Measurements from ENCODE around the gene KLK6. TPM values are rescaled to one million over a fixed set of nuclear protein-coding genes. Genes with fewer than 3 reads are reported as not detected.

The KLK6 gene
- total RNA-seq, 3 donors from 2014 or later, result 0.98 to 14.8 TPM; not detected in 1

- DNase-seq (ENCODE audit: low spot score in 2 of 2), result no peak
- H3K36me3 ChIP-seq, result no peaks in the 10 kb centered on the region
- TF ChIP-seq CTCF (IDR thresholded peaks at IDR 0.05) (no peak), POLR2AphosphoS5 (IDR thresholded peaks at IDR 0.05) (no peak), POLR2A (IDR thresholded peaks at IDR 0.05) (no peak)
- no peaks in the 10 kb centered on the region for H3K9me3 ChIP-seq
- peaks cover 0 to 9% of the 10 kb centered on the region in 2 donors for H3K27me3 ChIP-seq
- H3K4me1 ChIP-seq, result peaks cover 0 to 3% of the 10 kb centered on the region in 2 donors
- no peak overlapping the region for H3K27ac ChIP-seq
- intact Hi-C loops (cut with DNase I; ENCODE audit: low total_unique reads), result loop anchor here (10.0 kb wide), 1 partner anchor 79 kb away; no protein-coding TSS in a partner anchor
- H3K4me3 ChIP-seq, result no peak overlapping the region
Observed at GRCh38 chr19:51014242-51014641, 44.9 kb upstream of the KLK6 start.

DNA sequence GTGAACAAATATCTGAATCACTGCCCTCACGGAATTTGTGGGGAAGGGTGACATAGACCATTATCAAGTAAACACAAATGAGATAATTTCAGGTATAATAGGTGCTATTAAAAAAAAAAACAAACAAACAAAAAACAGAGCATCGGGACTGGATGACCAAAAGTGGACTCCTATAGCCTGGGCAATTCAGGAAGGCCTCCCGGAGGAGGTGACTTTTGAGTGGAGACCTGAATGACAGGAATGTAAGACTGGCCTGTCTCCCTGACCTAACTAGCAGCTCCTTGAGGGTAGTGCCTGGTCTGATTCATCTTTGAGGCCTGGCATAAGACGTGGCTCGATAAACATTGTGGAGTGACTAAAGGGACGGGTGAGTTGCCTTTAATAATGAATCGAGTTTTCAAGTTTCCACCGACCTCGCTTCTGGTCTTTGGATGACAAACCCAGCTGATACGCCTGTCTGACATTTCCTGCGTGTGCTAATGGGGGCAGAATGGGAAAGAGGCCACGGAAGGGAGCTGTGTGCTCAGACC, 43.3 kb upstream of the KLK6 start:
- Histone ChIP-seq H3K27me3 (peaks cover 0 to 9% of the 10 kb centered on the region in 2 donors), H3K27ac (no peak overlapping the region), H3K36me3 (no peaks in the 10 kb centered on the region), H3K9me3 (no peaks in the 10 kb centered on the region), H3K4me1 (peaks cover 0 to 3% of the 10 kb centered on the region in 2 donors), H3K4me3 (no peak overlapping the region)
- intact Hi-C loops (cut with DNase I; ENCODE audit: low total_unique reads), result loop anchor here (10.0 kb wide), 1 partner anchor 78 kb away; no protein-coding TSS in a partner anchor
- TF ChIP-seq POLR2A (IDR thresholded peaks at IDR 0.05) (no peak), POLR2AphosphoS5 (IDR thresholded peaks at IDR 0.05) (no peak), CTCF (IDR thresholded peaks at IDR 0.05) (no peak)
- DNase-seq (ENCODE audit: low spot score in 2 of 2), result no peak

- H3K27me3 ChIP-seq, result no peaks in the 10 kb centered on the region
- TF ChIP-seq POLR2AphosphoS5 (IDR thresholded peaks at IDR 0.05) (no peak), POLR2A (IDR thresholded peaks at IDR 0.05) (no peak), CTCF (IDR thresholded peaks at IDR 0.05) (no peak)
- H3K9me3 ChIP-seq, result no peaks in the 10 kb centered on the region
- no peak overlapping the region for H3K4me3 ChIP-seq
- H3K4me1 ChIP-seq, result no peaks in the 10 kb centered on the region
- no peaks in the 10 kb centered on the region for H3K36me3 ChIP-seq
- intact Hi-C loops (cut with DNase I; ENCODE audit: low total_unique reads), result loop anchor here (10.0 kb wide), 1 partner anchor 75 kb away; no protein-coding TSS in a partner anchor
- H3K27ac ChIP-seq, result no peak overlapping the region
- DNase-seq (ENCODE audit: low spot score in 2 of 2), result no peak
Observed at GRCh38 chr19:51010066-51010795, 40.8 kb upstream of the KLK6 start.

- intact Hi-C loops (cut with DNase I; ENCODE audit: low total_unique reads), result no loop called here
- DNase-seq (ENCODE audit: low spot score in 2 of 2), result no peak
- no peak for TF ChIP-seq POLR2AphosphoS5 (IDR thresholded peaks at IDR 0.05)
- no peak for TF ChIP-seq POLR2A (IDR thresholded peaks at IDR 0.05)
- TF ChIP-seq CTCF (IDR thresholded peaks at IDR 0.05), result no peak
- Histone ChIP-seq H3K9me3 (no peaks in the 10 kb centered on the region), H3K27ac (no peak overlapping the region), H3K4me3 (no peak overlapping the region), H3K4me1 (no peaks in the 10 kb centered on the region), H3K27me3 (no peaks in the 10 kb centered on the region), H3K36me3 (no peaks in the 10 kb centered on the region)
Observed at GRCh38 chr19:51009061-51009891, 39.9 kb upstream of the KLK6 start.
